ENCODE results near the gene LIMK2.

DNA sequence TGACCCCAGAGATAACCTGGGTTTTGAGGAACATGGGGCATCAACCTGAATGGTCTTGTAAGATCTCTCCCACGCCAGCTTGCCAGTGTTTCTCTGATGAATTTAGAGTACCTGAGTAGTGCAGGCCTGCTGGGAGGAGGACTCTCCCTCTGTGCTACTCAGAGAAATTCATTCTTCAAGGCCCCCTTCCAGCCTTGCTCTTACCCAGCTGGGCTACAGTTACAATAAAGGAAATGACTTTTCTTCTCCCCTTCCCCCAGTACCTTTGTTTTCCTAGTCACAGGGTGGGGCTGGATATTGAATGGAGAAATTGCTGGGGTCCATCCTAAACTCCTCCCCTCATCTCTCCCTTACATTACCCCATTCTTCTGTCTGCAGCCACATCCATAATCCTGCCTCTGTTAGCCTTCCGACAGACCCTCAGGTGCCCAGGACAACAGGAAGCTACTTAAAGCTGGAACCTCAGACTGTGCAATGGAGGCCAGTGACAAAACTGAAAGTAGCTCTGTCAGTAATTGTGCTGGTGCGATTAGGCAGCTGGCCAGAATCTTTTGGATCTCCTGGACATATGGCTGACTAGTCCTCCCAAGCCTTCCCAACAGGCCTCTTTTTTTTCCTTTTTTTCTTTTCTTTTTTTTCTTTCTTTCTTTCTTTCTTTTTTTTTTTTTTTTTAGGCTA, 17.4 kb downstream of the LIMK2 start:
- no peak for TF ChIP-seq POLR2A (IDR thresholded peaks at IDR 0.05; ENCODE audit: low read depth, low read length)
- TF ChIP-seq POLR2AphosphoS5 (IDR thresholded peaks at IDR 0.05; ENCODE audit: low read depth, low read length): no peak
- TF ChIP-seq POU2F2 (IDR thresholded peaks at IDR 0.05; ENCODE audit: low read depth, low read length): no peak
- TF ChIP-seq TAF1 (IDR thresholded peaks at IDR 0.05; ENCODE audit: low read depth, low read length): no peak
- no peak for TF ChIP-seq PAX5 (IDR thresholded peaks at IDR 0.05; ENCODE audit: insufficient read depth, low read length, severe bottlenecking)
